H1 (cell line): ENCODE measurements around the gene DSCAM. TPM values are rescaled to one million over a fixed set of nuclear protein-coding genes. Genes with fewer than 3 reads are reported as not detected.

Experiments used
- CTCF ChIA-PET: fragments of 300-600 bp; sonication (Branson Sonifier 250); formaldehyde crosslinking; loops from one replicate; lab custom pipeline; 2021; ENCODE audit not compliant: partially characterized antibody; lab: Charles Lee
- POLR2A ChIA-PET: fragments of 300-600 bp; sonication (Branson Sonifier 250); formaldehyde crosslinking; loops from one replicate; lab custom pipeline; 2021; ENCODE audit warnings: inconsistent platforms; ENCODE audit not compliant: partially characterized antibody; lab: Charles Lee
- DNase-seq, 2 experiments: peaks; one replicate each; pipeline versions ENCODE4 v3.0.0 to v3.0.0-alpha.2; 2010 to 2022; ENCODE audit warnings: low spot score in 2 of 2, low read depth in 1 of 2, mixed read lengths in 1 of 2
- FAIRE-seq: peaks from 2 replicates; lab custom pipeline; 2011; peaks lifted over from hg19 to GRCh38; lab: Jason Lieb, UNC
- H2AFZ ChIP-seq: 2 replicates; pipeline ENCODE4 v1.8.1; 2012; ENCODE audit warnings: low read length, inconsistent platforms
- H2AK5ac ChIP-seq: 2 replicates; pipeline ENCODE4 v1.6.1; 2013; ENCODE audit warnings: low read depth, low read length
- H2BK120ac ChIP-seq: replicated peaks from 2 replicates; pipeline ENCODE3; 2013; ENCODE audit warnings: low read depth, low read length, inconsistent platforms
- H2BK12ac ChIP-seq: 2 replicates; pipeline ENCODE4 v1.6.1; 2013; ENCODE audit warnings: low read depth, low read length
- H2BK15ac ChIP-seq: 2 replicates; pipeline ENCODE4 v1.6.1; 2013; ENCODE audit warnings: low read length
- H2BK20ac ChIP-seq: 2 replicates; pipeline ENCODE4 v1.6.1; 2013; ENCODE audit warnings: low read length
- H2BK5ac ChIP-seq: 2 replicates; pipeline ENCODE4 v1.6.1; 2013; ENCODE audit warnings: low read depth, low read length
- H3K14ac ChIP-seq: 2 replicates; pipeline ENCODE4 v1.6.1; 2013; ENCODE audit warnings: inconsistent platforms; ENCODE audit not compliant: insufficient read length
- H3K18ac ChIP-seq: 2 replicates; pipeline ENCODE4 v1.6.1; 2013; ENCODE audit warnings: low read length; ENCODE audit errors: extremely low read depth
- H3K23ac ChIP-seq: 2 replicates; pipeline ENCODE4 v1.6.1; 2013; ENCODE audit warnings: inconsistent platforms; ENCODE audit not compliant: insufficient read length
- H3K23me2 ChIP-seq: 2 replicates; pipeline ENCODE4 v1.6.1; 2013; ENCODE audit warnings: low read depth, low read length
- H3K27ac ChIP-seq: 2 replicates; pipeline ENCODE4 v1.6.1; 2011; ENCODE audit warnings: low read depth, low read length, inconsistent platforms
- H3K27me3 ChIP-seq, 4 experiments: replicated peaks in 1 of 4; 1 replicate in 1 of 4; 2 replicates in 3 of 4; pipeline versions ENCODE4 v1.6.1 to v1.8.1; 2011 to 2013; ENCODE audit warnings: low read length in 3 of 4, mild to moderate bottlenecking in 3 of 4, inconsistent platforms in 2 of 4, mixed read lengths in 2 of 4, moderate library complexity in 1 of 4; ENCODE audit not compliant: control insufficient read depth in 3 of 4, insufficient read depth in 3 of 4; ENCODE audit errors: extremely low read depth in 1 of 4
- H3K36me3 ChIP-seq, 4 experiments: 2 replicates each; pipeline versions ENCODE4 v1.6.1 to v1.8.1; 2011 to 2013; ENCODE audit warnings: mild to moderate bottlenecking in 4 of 4, low read length in 3 of 4, moderate library complexity in 2 of 4, control low read depth in 1 of 4, inconsistent platforms in 1 of 4; ENCODE audit not compliant: insufficient read depth in 4 of 4, control insufficient read depth in 2 of 4
- H3K4ac ChIP-seq: replicated peaks from 2 replicates; pipeline ENCODE3; 2013; ENCODE audit warnings: low read length, low read depth, mixed read lengths, inconsistent platforms; ENCODE audit not compliant: insufficient read length
- H3K4me1 ChIP-seq, 4 experiments: replicated peaks in 1 of 4; 1 replicate in 1 of 4; 2 replicates in 3 of 4; pipeline versions ENCODE4 v1.6.1 to v1.8.1; 2011 to 2013; ENCODE audit warnings: low read length in 3 of 4, inconsistent platforms in 2 of 4, mixed read lengths in 1 of 4; ENCODE audit not compliant: insufficient read depth in 4 of 4, control insufficient read depth in 3 of 4
- H3K4me2 ChIP-seq, 2 experiments: 2 replicates each; pipeline versions ENCODE4 v1.6.1 to v1.8.1; 2011 to 2013; ENCODE audit warnings: low read depth in 2 of 2, low read length in 2 of 2, control low read depth in 1 of 2, inconsistent platforms in 1 of 2, mild to moderate bottlenecking in 1 of 2; ENCODE audit not compliant: insufficient read depth in 1 of 2
- H3K4me3 ChIP-seq, 4 experiments: fragments of 200-600, 300-600 bp in 1 of 4; sonication (generic), shearing (Covaris generic), sonication (Bioruptor Twin) in 1 of 4; 2 replicates each; pipeline versions ENCODE4 v1.5.1 to v1.8.1; 2011 to 2016; ENCODE audit warnings: low read length in 4 of 4, low read depth in 3 of 4, control low read depth in 2 of 4, inconsistent platforms in 2 of 4, mild to moderate bottlenecking in 2 of 4, mixed read lengths in 1 of 4, moderate library complexity in 1 of 4; ENCODE audit not compliant: insufficient read depth in 2 of 4; ENCODE audit errors: extremely low read depth in 1 of 4
- H3K56ac ChIP-seq: replicated peaks from 2 replicates; pipeline ENCODE3; 2013; ENCODE audit warnings: low read depth, mild to moderate bottlenecking, mixed read lengths, low read length, inconsistent platforms; ENCODE audit not compliant: insufficient read length
- H3K79me1 ChIP-seq: 2 replicates; pipeline ENCODE4 v1.6.1; 2013; ENCODE audit warnings: low read depth, low read length, control low read depth
- H3K79me2 ChIP-seq, 2 experiments: 2 replicates each; pipeline versions ENCODE4 v1.6.1 to v1.8.1; 2012 to 2013; ENCODE audit warnings: low read length in 2 of 2, mild to moderate bottlenecking in 2 of 2, inconsistent platforms in 1 of 2; ENCODE audit not compliant: insufficient read depth in 2 of 2, control insufficient read depth in 1 of 2
- H3K9ac ChIP-seq, 4 experiments: replicated peaks in 1 of 4; 1 replicate in 1 of 4; 2 replicates in 3 of 4; pipeline versions ENCODE4 v1.6.1 to v1.8.1; 2011 to 2013; ENCODE audit warnings: low read depth in 3 of 4, low read length in 3 of 4, control low read depth in 2 of 4, mild to moderate bottlenecking in 2 of 4, moderate library complexity in 2 of 4, inconsistent platforms in 1 of 4; ENCODE audit errors: extremely low read depth in 1 of 4
- H3K9me3 ChIP-seq, 2 experiments: 2 replicates each; pipeline versions ENCODE4 v1.6.1 to v1.8.1; 2012 to 2013; ENCODE audit warnings: mild to moderate bottlenecking in 2 of 2, moderate library complexity in 2 of 2, control low read depth in 1 of 2, inconsistent platforms in 1 of 2, low read depth in 1 of 2, low read length in 1 of 2, mixed read lengths in 1 of 2; ENCODE audit not compliant: insufficient read depth in 2 of 2
- H4K20me1 ChIP-seq, 2 experiments: replicated peaks in 1 of 2; 2 replicates each; pipeline versions ENCODE3 to v1.8.1; 2011 to 2013; ENCODE audit warnings: inconsistent platforms in 2 of 2, low read length in 2 of 2, mild to moderate bottlenecking in 1 of 2; ENCODE audit not compliant: insufficient read depth in 2 of 2, control insufficient read depth in 1 of 2
- H4K5ac ChIP-seq: 2 replicates; pipeline ENCODE4 v1.6.1; 2013; ENCODE audit warnings: low read length, low read depth, mixed read lengths, inconsistent platforms; ENCODE audit not compliant: insufficient read length
- H4K8ac ChIP-seq: 2 replicates; pipeline ENCODE4 v1.8.0; 2013; ENCODE audit warnings: mild to moderate bottlenecking, moderate library complexity, low read length, inconsistent platforms; ENCODE audit not compliant: insufficient read depth; ENCODE audit errors: extremely low read depth
- H4K91ac ChIP-seq: replicated peaks from 2 replicates; pipeline ENCODE3; 2013; ENCODE audit warnings: low read length, mixed read lengths, inconsistent platforms; ENCODE audit not compliant: insufficient read length
- WGBS, 2 experiments: shearing (Covaris generic) in 1 of 2; methylation state at CpG; one replicate each; pipeline versions ENCODE4 v1.1.6 to v1.1.7; 2013 to 2015; ENCODE audit warnings: low lambda C conversion rate in 2 of 2, mixed read lengths in 2 of 2, inconsistent platforms in 1 of 2, low coverage in 1 of 2, missing lambda C conversion rate in 1 of 2; ENCODE audit not compliant: insufficient replicate concordance in 2 of 2, insufficient coverage in 1 of 2, insufficient read length in 1 of 2; ENCODE audit errors: extremely low coverage in 1 of 2, missing lambda C conversion rate in 1 of 2; 5-methylcytosine and 5-hydroxymethylcytosine counted together
- polyA plus RNA-seq, 7 experiments: library from polyadenylated mRNA; depleted of rRNA in 3 of 7; stranded (reverse) in 5 of 7; unstranded in 2 of 7; fragments of >200 nt in 5 of 7; fragments of 200-250 nt in 2 of 7; gene quantifications; 1 replicate in 5 of 7; 2 replicates in 1 of 7; 4 replicates in 1 of 7; pipeline versions ENCODE4 v1.2.1 to v1.2.3, GENCODE V29; 2011 to 2013; ENCODE audit warnings: missing spikeins in 2 of 7, mixed read lengths in 2 of 7
- total RNA-seq: library from RNA; stranded (reverse); fragmentation: NEBNext Ultra II Directional; extraction: Animal tissue kit (Norgen Biotek cat#: 25700); gene quantifications from 2 replicates; pipeline ENCODE4 v1.2.1, GENCODE V29; 2021

DSCAM gene
- total and polyA plus RNA-seq, 2 of the 8 experiments (the other 6 are each of a cell fraction or from before 2014, with no cell fraction given) = 0.02 to 0.15 TPM

DNA sequence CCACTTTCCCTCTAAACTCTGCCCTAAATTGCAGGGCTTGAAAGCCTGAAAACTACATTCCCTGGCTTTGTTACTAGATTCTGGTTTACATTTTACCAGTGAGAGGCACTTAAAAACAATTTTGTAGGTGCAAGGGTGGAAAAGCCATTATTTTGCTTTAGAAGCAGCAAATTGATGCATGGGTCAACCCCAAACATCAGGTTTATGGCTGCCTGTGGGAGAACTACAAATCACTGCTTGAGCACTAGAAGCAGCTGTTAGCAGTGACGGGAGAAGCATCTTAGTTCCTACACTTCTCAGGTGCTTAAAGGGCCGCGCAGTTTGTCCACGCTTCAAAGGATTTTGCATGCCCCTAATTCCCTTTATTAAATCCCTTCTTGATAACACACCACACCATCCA, 562.5 kb downstream of the DSCAM start:
- H3K23ac ChIP-seq = no peak overlapping the region
- H2BK20ac ChIP-seq = no peak overlapping the region
- H3K23me2 ChIP-seq = no peaks in the 10 kb centered on the region
- H3K4me3 ChIP-seq = no peak overlapping the region
- WGBS, 2 experiments = 96% methylated on average over 4 of the region's 4 CpGs; no CpG with 5 or more reads in 1 of the 2 experiments
- H3K27ac ChIP-seq = no peak overlapping the region
- H2BK5ac ChIP-seq = no peak overlapping the region
- H3K18ac ChIP-seq = no peak overlapping the region
- no peak overlapping the region for H2BK12ac ChIP-seq
- no peak overlapping the region for H3K4me2 ChIP-seq
- H3K56ac ChIP-seq = no peak overlapping the region
- H2BK15ac ChIP-seq = no peak overlapping the region
- no peak for FAIRE-seq
- H4K91ac ChIP-seq = no peak overlapping the region
- H3K36me3 ChIP-seq = no peaks in the 10 kb centered on the region
- H2AK5ac ChIP-seq = no peak overlapping the region
- no peak for DNase-seq
- H4K5ac ChIP-seq = no peak overlapping the region
- no peak overlapping the region for H4K8ac ChIP-seq
- H3K4ac ChIP-seq = no peak overlapping the region
- CTCF ChIA-PET = interaction anchor here (0.9 to 1.0 kb wide), 2 partner anchors 10 to 112 kb away, joined by 3 read pairs; no protein-coding TSS in a partner anchor
- H3K4me1 ChIP-seq = peaks cover 0 to 6% (median 0%) of the 10 kb centered on the region in 4 experiments; a peak in 1 of 7 replicates
- no peaks in the 10 kb centered on the region for H3K79me2 ChIP-seq
- POLR2A ChIA-PET = no interaction called here
- no peak overlapping the region for H2BK120ac ChIP-seq
- H2AFZ ChIP-seq = peak overlapping the region; percentile 28; the same call in 1 of the 2 replicates
- no peaks in the 10 kb centered on the region for H3K27me3 ChIP-seq
- H3K14ac ChIP-seq = no peak overlapping the region
- H3K9me3 ChIP-seq = peaks cover 6 to 7% of the 10 kb centered on the region in 2 experiments; a peak in 2 of 4 replicates
- H3K9ac ChIP-seq = no peak overlapping the region
- no peaks in the 10 kb centered on the region for H4K20me1 ChIP-seq
- H3K79me1 ChIP-seq = no peaks in the 10 kb centered on the region
